HG02588 (cell line): ENCODE data around the gene SQSTM1.

Source experiments
- ATAC-seq: cut with Tn5 transposase; IDR thresholded peaks from one replicate; pipeline ENCODE4 v1.9.1; 2021; ENCODE audit warnings: mild to moderate bottlenecking, moderate library complexity; ENCODE audit not compliant: unreplicated experiment

The SQSTM1 gene

DNA sequence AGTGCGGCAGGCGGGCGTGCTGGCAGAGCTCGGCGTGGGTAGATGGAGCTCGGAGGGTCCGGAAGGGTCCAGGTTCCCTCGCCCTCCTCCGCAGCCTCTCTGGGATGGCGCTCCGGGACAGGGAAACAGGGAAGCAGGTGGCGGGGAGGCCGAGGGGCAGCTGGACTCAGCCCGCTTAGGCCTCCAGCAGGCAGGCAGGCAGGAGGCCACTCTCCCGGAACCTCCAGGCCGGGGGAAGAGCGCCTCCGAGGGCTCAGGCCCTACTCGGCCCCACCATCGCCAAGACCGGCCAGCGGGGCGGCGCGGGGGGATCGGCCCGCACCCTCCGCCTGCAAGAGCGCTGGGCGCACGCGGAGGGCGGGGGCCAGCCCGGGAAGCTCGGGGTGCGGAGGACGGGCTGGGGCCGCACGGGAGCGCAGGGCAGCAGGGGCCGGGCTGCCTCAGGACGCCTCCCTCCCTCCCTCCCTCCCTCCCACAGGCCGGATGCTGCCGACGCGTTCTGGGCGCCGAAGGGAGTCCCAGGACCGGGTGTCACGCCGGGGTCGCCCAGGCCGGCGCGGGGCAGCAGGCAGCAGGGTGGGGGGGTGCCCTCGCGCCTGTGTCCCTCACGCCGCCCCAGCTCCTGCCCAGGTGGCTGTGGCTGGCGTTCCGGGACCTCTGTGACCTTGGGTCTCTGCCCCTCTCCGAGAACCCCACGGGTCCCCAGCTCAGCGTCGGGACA lies 15.0 kb upstream of the SQSTM1 start:
- ATAC-seq = no peak

DNA sequence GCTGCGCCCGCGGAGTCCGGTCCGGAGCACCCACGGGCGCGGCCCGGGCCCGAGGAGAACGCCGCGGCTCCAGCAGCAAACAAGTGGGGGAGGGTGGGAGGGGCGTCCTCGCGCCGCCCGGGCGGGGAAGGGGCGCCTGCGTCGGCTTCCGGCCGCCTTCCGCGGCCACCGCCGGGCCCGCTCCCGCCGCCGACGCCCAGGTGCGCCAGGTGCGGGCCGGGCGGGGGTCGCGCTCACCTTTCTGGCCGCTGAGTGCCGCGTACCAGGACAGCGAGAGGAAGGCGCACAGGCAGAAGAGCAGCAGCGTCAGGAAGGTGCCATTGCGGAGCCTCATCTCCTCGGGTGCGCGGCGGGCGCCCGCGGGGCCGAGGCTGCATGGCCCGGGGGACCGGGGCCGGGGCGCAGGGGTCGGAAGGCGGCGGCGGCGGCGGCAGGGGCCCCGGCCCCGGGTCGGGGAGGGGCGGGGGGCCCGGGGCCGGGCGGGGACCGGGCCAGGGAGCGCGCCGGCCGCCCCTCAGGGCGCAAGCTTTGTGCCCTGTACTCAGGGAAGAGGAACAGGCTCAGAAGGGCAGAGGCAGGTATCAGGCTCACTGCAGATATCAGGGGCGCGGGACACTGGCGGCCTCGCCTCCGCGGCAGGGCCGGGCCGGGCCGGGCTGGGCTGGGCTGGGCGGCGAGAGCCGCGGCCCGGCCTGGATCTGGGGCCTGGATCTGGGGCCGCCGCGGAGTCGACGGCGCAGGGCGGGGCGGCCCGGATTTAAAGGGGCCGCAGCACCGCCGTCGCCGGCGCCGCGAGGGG lies 14.3 kb upstream of the SQSTM1 start, which contains the start of gene MGAT4B:
TSS of gene MGAT4B (minus strand) at position 617 of the 799 bp plus-strand sequence. CDS start at position 334, 283 bp downstream.
- ATAC-seq = peak; percentile 76

GRCh38 chr5:179812135-179812825 lies 8.4 kb upstream of the SQSTM1 start:
- ATAC-seq = no peak

GRCh38 chr5:179812997-179813607 lies 7.6 kb upstream of the SQSTM1 start:
- no peak for ATAC-seq

- ATAC-seq = no peak
Measured at GRCh38 chr5:179814090-179814489, 6.6 kb upstream of the SQSTM1 start.

DNA sequence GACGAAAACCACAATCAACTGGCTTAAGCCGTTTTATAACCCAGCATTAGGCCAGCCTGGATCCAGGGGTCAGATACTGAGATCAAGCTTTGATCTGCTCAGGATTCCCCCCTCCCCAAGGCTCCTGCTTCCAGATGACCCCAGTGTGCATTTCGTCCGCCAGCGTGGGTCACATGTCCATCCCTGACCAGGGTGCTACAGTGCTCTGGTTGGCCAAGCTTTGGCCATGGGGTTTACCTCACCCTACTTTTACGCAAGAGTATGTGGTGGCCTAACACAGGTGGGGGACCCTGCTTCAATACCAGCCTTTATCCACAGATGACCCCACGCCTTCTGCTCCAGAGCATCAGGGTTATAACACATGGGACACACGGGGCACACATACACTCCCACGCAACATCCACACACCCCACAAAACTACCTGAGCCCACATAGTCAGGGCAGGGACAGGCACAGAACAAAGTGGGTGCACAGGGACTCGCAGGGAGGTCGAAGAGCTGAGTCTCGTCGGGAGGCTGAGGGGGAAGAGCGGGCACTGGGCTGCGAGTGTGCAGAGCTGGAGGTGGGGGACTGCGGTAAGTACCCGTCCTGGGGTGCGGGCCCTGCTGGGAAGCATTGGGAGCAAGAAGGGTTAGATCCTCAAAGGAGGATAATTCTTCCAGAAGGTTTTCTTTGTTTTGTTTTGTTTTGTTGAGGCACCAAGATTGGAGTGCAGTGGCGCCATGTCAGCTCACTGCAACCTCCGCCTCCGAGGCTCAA lies 5.0 kb upstream of the SQSTM1 start:
- ATAC-seq = no peak

DNA sequence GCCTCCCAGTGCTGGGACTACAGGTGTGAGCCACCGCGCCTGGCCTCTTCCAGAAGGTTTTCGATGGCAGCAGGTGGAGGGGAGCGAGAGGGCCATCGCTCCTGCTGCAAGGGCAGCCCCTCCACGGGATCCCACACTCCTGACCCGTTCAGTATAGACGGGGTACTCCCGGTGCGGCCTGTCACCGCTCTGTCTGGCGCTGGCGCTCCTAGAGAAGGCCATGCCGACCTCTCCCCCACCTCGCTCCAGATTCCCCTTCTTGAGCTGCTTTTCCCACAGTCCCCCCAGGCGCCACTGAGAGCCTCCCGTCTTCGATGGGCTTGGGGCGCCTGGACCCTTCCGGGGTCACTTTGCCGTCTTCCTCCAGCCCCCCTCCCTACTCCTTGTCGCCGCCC lies 4.3 kb upstream of the SQSTM1 start:
- no peak for ATAC-seq

- no peak for ATAC-seq
Measured at GRCh38 chr5:179816796-179817469, 3.8 kb upstream of the SQSTM1 start.

DNA sequence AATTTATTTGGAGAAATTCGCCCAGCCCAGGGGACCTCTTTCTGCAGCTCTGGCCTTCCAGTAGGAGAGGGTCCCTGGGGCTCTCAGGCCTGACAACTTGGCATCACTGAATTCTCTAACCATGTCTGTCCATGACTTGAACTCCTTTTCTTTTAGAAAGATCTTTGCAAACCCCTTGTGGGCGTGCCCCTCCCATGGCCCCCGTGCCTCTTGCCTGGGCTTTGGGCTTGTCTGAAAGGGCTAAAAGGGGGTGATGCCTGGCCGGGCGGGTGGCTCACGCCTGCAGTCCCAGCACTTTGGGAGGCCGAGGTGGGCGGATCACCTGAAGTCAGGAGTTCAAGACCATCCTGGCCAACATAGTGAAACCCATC lies 3.2 kb upstream of the SQSTM1 start:
- no peak for ATAC-seq

DNA sequence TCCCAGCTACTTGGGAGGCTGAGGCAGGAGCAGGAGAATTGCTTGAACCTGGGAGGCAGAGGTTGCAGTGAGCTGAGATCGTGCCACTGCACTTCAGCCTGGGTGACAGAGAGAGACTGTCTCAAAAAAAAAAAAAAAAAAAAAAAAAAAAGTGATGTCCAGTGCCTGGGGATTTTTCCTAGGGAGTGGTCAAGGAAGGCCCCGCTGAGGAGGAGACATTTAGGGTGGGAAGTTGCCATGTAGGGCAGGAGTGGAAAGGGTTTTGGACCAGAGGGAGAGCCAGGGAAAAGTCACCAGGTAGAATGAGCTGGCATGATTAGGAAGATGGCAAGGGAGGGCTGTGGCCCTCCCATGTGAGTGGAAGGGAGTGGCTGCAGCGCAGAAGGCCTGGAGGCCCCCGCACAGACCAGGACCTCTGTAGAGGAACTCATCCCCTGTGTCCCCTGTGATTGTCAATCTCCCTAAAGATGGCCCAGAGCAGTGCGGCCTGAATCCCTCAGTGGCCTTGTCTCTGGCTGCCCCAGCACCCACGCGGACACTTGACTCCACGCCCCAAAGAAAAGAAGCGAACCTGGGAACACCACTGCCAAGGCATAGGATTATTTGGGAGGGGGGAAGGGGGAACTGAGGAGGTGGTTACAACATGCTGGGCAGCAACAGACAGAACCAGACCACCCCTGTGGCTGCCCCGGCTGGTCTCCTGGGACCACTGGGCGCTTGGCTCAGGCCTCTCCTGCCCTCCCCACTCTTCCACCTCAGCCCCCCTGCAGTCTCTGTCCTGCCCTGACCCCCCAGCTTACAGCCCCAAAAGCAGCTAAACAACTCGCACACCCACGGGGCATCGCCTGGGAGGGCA lies 2.6 kb upstream of the SQSTM1 start:
- ATAC-seq = no peak

GRCh38 chr5:179818746-179819295 lies 1.9 kb upstream of the SQSTM1 start:
- ATAC-seq = peak; percentile 61

DNA sequence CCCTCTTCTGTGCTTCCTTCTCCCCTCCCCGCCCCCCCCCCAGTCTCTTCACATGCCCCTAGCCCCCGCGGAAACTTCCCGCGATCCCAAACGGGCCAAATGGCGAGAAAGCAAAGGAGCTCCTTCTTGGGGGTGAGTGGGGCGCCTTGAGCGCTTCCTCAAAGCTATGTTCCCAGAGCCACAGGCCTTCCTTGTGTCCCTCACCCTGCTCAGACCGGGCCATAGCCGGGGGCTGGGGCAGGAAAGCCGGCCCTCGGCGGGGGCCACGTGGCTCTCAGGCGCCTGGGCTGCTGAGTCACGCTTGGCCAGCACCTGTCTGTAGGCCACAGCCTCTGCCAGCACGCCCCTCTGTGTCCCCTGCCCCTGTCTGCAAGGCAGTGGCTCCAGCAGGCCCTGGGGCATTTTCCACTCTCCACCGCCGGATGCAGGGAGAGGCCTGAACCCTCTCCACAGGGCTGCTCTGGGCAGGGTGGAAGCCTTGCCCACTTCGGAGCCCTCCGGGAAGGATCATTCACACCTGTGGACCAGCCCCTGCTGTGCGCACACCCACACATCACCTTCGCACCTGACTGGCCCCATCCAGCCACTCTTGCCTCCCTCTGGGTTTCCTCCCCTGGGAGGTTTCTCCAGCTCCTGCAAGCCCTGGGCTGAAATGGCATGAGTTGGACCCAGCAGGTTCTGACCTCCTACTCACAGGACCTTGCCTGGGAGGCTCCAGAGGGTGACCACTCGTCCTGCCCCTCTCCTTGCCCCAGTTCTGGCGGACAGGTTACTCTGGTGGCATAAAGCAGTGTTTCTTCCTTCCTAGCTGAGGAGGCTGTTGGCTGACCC lies 1.2 kb upstream of the SQSTM1 start:
- no peak for ATAC-seq

DNA sequence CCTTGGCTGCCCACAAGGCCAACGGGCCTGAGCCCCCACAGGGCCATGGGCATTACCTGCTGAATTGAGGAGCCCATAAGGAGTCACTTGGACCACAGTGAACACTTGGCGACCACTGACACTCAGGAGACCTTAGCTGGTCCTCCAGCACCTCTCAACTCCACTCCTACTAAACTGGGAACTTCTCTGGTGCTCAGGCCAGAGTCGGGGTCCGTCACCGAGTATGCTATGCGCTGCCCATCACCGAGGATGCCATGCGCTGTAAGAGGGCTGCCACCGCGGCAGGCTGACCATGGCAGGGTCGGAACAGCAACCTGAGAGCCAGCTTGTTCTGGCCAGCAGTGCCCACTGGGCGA lies 600 bp upstream of the SQSTM1 start:
- no peak for ATAC-seq

DNA sequence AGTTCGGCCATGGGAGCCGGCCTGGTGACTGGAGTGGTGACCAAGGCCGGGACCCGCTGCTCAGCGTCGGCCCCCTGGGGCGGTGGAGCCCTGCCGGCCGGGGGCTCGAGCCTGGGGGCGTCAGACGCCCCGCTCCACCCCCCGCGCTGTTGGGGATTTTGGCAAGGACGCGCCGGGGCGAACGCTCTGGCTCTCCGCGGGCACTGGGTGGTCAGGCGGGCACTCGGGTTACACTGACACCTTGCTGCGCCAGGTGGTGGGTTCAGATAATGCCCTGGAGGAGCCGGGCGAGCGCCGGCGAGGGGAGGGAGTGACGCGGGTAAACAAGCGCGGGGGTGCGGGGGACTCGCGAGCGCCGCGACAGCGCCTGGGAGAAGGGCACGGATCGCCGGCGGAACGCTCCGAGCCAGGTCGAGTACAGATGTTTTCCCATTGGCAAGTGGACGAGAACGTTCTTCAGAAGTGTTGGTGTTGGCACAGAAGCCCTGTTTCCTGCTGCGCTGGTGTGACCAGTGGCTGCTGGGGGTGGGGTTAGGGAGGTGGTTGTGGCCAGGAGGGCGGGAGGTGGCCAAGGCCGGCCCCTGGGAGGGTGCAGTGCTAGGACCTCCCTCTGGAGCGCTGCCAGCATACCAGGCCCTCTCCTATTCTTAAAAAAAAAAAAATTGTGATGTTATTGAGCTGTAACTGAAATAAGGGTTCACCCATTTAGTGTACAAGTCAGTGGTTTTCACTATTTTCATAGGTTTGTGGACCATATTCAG lies 773 bp downstream of the SQSTM1 start:
- peak; percentile 39 for ATAC-seq

DNA sequence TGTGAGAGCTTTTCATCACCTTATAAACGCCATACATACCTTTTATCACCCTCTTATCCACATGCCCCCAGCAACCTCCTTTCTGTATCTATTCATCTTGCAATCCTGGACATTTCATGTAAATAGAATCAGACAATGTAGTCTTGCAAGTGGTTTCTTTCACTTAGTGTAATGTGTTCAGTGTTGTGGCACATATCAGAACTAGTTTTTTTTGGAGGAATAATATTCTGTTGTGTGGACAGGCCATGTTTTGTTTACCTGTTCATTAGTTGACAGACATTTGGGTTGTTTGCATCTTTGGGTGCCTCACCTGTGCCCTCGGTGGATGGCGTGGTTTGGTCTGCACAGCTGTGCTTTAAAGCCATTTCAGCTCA lies 1.3 kb downstream of the SQSTM1 start:
- no peak for ATAC-seq

DNA sequence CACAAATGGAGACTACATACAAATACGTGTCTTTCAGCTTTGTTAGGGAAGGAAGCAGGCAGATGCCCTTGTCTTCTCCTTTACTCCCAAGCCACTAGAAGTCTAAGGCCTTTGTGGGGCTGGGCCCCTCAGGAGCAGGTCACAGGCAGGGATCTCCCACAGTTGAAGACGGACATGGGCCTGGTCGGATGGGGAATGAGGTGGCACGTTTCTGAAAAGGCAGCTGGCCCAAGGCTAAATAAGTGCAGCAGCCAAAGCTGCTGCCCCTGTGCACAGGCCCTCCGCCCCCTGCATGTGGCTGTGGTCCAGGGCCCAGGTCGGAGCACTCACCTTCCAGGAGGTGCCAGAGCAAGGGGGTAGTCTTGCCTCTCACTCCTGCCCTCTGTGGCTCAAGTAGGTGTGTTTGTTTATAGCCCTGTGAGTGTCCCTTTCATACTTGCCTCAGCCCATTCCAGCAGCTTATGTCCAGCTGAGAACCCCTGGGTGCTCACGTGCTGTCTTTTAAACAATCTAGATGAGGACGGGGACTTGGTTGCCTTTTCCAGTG lies 1.8 kb downstream of the SQSTM1 start:
- no peak for ATAC-seq
